Natural killer cell (primary cell): Measurements from ENCODE around the gene MON2. TPM values are rescaled to one million over a fixed set of nuclear protein-coding genes. Genes with fewer than 3 reads are reported as not detected.

Source experiments
- ATAC-seq, 3 donors: fragments of 150-1000 bp in 2 of 3; fragments of 200-7000 bp in 1 of 3; cut with Tn5 transposase; 1 replicate in 1 of 3; 2 replicates in 2 of 3; pipeline ENCODE4 v1.10.0; 2021; ENCODE audit warnings: mild to moderate bottlenecking in 2 of 3, moderate library complexity in 2 of 3
- DNase-seq, 2 donors: peaks; one replicate each; pipeline versions ENCODE4 v3.0.0 to v3.0.0-alpha.2; 2013 to 2021; ENCODE audit warnings: mixed read lengths in 1 of 2
- H3K27ac ChIP-seq: one replicate; pipeline ENCODE4 v1.5.1; 2013; ENCODE audit warnings: mild to moderate bottlenecking, low read length
- H3K27me3 ChIP-seq: one replicate; pipeline ENCODE4 v1.6.1; 2013; ENCODE audit warnings: low read length; ENCODE audit not compliant: control insufficient read depth, insufficient read depth
- H3K36me3 ChIP-seq: one replicate; pipeline ENCODE4 v1.6.1; 2013; ENCODE audit warnings: low read length; ENCODE audit not compliant: control insufficient read depth, insufficient read depth
- H3K4me1 ChIP-seq: one replicate; pipeline ENCODE4 v1.6.1; 2013; ENCODE audit warnings: low read length; ENCODE audit not compliant: control insufficient read depth, insufficient read depth
- H3K4me3 ChIP-seq: one replicate; pipeline ENCODE4 v1.5.1; 2013; ENCODE audit warnings: low read length
- H3K9me3 ChIP-seq: one replicate; pipeline ENCODE4 v1.6.1; 2013; ENCODE audit warnings: low read length; ENCODE audit not compliant: control insufficient read depth, insufficient read depth
- H3K27ac Mint-ChIP-seq, 2 donors: one replicate each; pipeline ENCODE4 v1.8.0; 2022; ENCODE audit warnings: mild to moderate bottlenecking in 2 of 2, mixed read lengths in 2 of 2, moderate library complexity in 1 of 2
- H3K27me3 Mint-ChIP-seq, 2 donors: one replicate each; pipeline ENCODE4 v1.8.0; 2022; ENCODE audit warnings: low read depth in 2 of 2, mixed read lengths in 2 of 2
- H3K36me3 Mint-ChIP-seq: one replicate; pipeline ENCODE4 v1.8.0; 2022; ENCODE audit warnings: mixed read lengths
- H3K4me1 Mint-ChIP-seq, 2 donors: one replicate each; pipeline ENCODE4 v1.8.0; 2022; ENCODE audit warnings: mixed read lengths in 2 of 2
- H3K4me3 Mint-ChIP-seq: one replicate; pipeline ENCODE4 v1.8.0; 2022; ENCODE audit warnings: mild to moderate bottlenecking, moderate library complexity, mixed read lengths
- H3K9me3 Mint-ChIP-seq, 2 donors: one replicate each; pipeline ENCODE4 v1.8.0; 2022; ENCODE audit warnings: mixed read lengths in 2 of 2
- WGBS: methylation state at CpG from one replicate; pipeline ENCODE4 v1.1.7; 2013; ENCODE audit warnings: missing lambda C conversion rate; ENCODE audit not compliant: insufficient coverage; 5-methylcytosine and 5-hydroxymethylcytosine counted together
- intact Hi-C: fragments of 100-400 bp; cut with micrococcal nuclease; formaldehyde crosslinking; loops from one replicate; pipeline ENCODE4 v1.14.2; 2022
- total RNA-seq, 4 donors: library from RNA; stranded (reverse); fragments of 120-200 nt in 1 of 4; gene quantifications; one replicate each; pipeline versions ENCODE4 v1.2.3 to v1.2.4, GENCODE V29; 2013 to 2022
- TF ChIP-seq, protein P1 (sequence below): fragments of 200-600 bp; IDR thresholded peaks from one replicate; pipeline ENCODE4 v1.8.0; 2022; ENCODE audit warnings: antibody characterized with exemption

The MON2 gene
- total RNA-seq, 3 donors from 2014 or later (not counting 1 experiment from before 2014, with no cell fraction given), result 80.0 to 100 (median 86.7) TPM

DNA sequence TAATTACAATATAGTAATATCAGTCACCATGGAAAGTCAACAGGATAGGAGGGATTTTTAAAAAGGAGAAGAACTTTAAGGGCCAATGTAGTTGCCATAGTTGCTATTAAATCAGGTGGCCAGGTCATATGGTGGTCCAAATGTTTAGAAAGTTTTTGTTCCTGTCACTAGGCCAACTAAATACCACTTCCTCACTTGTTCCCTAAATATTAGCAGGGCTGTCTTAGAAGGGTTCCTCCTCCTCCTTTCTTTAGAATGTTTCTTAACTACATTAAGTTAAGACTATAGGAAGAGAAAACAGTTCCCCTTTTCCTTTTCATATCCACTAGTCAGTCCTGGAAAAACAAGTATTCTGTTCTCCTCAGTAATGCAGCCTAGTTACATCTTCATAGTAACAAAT, 50.3 kb downstream of the MON2 start:
- no peak overlapping the region for H3K4me3 Mint-ChIP-seq

DNA sequence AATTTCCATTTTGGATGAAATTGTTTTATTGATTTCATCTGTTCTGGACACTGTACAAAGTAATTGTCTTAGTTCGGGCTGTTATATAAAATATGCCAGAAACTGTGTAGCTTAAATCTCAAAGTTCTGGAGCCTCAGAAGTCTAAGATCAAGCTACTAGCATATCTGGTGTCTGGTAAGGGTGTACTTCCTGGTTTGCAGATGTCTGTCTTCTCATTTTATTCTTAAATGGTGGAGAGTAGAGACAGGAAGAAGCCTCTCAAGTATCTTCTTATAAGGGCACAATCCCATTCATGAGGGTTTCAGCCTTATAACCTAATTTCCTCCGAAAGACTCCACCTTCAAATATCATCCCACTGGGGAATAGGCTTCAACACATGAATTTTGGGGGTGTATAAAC, 51.3 kb downstream of the MON2 start:
- Mint-ChIP-seq H3K27me3 (no peaks in the 10 kb centered on the region), H3K9me3 (no peaks in the 10 kb centered on the region), H3K4me3 (no peak overlapping the region), H3K4me1 (peaks cover 21 to 22% of the 10 kb centered on the region in 2 donors), H3K36me3 (peaks cover 8% of the 10 kb centered on the region), H3K27ac (peak overlapping the region; percentile 41 to 80)
- Histone ChIP-seq H3K9me3 (no peaks in the 10 kb centered on the region), H3K4me3 (no peak overlapping the region), H3K4me1 (no peaks in the 10 kb centered on the region), H3K27ac (no peak overlapping the region), H3K27me3 (no peaks in the 10 kb centered on the region), H3K36me3 (no peaks in the 10 kb centered on the region)
- ATAC-seq (peak in 1 of 3 donors; percentile 22), DNase-seq (peak in 1 of 2 donors; percentile 14)
- TF ChIP-seq, protein P1, sequence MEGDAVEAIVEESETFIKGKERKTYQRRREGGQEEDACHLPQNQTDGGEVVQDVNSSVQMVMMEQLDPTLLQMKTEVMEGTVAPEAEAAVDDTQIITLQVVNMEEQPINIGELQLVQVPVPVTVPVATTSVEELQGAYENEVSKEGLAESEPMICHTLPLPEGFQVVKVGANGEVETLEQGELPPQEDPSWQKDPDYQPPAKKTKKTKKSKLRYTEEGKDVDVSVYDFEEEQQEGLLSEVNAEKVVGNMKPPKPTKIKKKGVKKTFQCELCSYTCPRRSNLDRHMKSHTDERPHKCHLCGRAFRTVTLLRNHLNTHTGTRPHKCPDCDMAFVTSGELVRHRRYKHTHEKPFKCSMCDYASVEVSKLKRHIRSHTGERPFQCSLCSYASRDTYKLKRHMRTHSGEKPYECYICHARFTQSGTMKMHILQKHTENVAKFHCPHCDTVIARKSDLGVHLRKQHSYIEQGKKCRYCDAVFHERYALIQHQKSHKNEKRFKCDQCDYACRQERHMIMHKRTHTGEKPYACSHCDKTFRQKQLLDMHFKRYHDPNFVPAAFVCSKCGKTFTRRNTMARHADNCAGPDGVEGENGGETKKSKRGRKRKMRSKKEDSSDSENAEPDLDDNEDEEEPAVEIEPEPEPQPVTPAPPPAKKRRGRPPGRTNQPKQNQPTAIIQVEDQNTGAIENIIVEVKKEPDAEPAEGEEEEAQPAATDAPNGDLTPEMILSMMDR, result no peak
- 100% methylated on average over 1 of the region's 2 CpGs for WGBS
- intact Hi-C loops, result no loop called here

More for the DNA sequence above, 50.3 kb downstream of the MON2 start:
- TF ChIP-seq, protein P1, result no peak
- H3K27me3 Mint-ChIP-seq, result no peaks in the 10 kb centered on the region
- H3K4me1 Mint-ChIP-seq, result peaks cover 21 to 23% of the 10 kb centered on the region in 2 donors
- DNase-seq (no peak), ATAC-seq (no peak)
- H3K9me3 Mint-ChIP-seq, result no peaks in the 10 kb centered on the region
- Histone ChIP-seq H3K27ac (no peak overlapping the region), H3K36me3 (no peaks in the 10 kb centered on the region), H3K27me3 (no peaks in the 10 kb centered on the region), H3K4me3 (no peak overlapping the region), H3K9me3 (no peaks in the 10 kb centered on the region), H3K4me1 (no peaks in the 10 kb centered on the region)
- peak overlapping the region; percentile 41 to 80 for H3K27ac Mint-ChIP-seq
- H3K36me3 Mint-ChIP-seq, result peaks cover 8% of the 10 kb centered on the region
- intact Hi-C loops, result no loop called here

DNA sequence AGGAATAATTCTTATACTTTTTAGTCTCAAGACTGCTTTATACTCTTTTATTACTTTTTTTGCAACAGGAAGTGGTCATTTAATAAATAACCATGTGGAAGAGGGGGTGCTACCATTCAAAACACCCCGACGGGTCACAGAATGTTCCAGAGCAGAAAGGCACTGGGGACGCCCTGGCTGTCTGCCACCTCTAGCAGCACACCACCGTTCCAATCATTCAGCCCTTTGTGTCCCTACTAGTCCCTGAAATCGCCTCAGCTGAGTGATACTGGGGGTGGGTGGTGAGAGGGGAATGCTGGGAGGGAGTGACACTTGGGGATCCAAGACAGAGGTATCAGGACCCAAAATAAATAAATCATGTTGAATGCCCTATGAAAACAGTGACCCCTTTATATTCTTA, 52.4 kb downstream of the MON2 start:
- H3K4me1 Mint-ChIP-seq, result peaks cover 21 to 22% of the 10 kb centered on the region in 2 donors
- H3K4me3 Mint-ChIP-seq, result no peak overlapping the region
- H3K27ac Mint-ChIP-seq, result peak overlapping the region; percentile 41 to 80
- no peak for ATAC-seq
- H3K9me3 Mint-ChIP-seq, result no peaks in the 10 kb centered on the region
- no peaks in the 10 kb centered on the region for H3K4me1 ChIP-seq
- no peaks in the 10 kb centered on the region for H3K27me3 ChIP-seq
- no peak overlapping the region for H3K27ac ChIP-seq
- H3K36me3 ChIP-seq, result no peaks in the 10 kb centered on the region
- H3K36me3 Mint-ChIP-seq, result peaks cover 5% of the 10 kb centered on the region
- TF ChIP-seq, protein P1, result no peak
- no peak for DNase-seq
- no peak overlapping the region for H3K4me3 ChIP-seq
- H3K27me3 Mint-ChIP-seq, result no peaks in the 10 kb centered on the region
- 88% methylated on average over 5 of the region's 5 CpGs for WGBS
- no peaks in the 10 kb centered on the region for H3K9me3 ChIP-seq
- intact Hi-C loops, result no loop called here

DNA sequence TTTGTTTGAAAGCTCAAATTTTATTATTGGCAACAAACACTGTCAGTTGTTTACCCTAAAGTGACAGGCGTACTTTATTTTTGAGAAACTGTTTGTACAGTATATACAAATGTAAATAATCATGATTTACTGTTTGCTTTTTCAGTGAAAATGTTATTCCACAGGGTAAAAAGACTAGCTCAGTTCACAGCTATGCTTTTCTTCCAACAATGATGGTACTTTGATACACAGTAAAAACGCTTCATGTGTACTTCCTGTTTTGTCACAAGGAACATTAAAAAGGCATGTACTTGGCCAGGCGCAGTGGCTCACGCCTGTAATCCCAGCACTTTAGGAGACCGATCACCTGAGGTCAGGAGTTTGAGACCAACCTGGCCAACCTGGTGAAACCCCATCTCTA, 53.7 kb downstream of the MON2 start:
- Mint-ChIP-seq H3K27ac (no peak overlapping the region), H3K27me3 (no peaks in the 10 kb centered on the region), H3K36me3 (no peaks in the 10 kb centered on the region), H3K4me1 (peaks cover 25 to 26% of the 10 kb centered on the region in 2 donors), H3K4me3 (no peak overlapping the region), H3K9me3 (no peaks in the 10 kb centered on the region)
- Histone ChIP-seq H3K27ac (no peak overlapping the region), H3K27me3 (no peaks in the 10 kb centered on the region), H3K9me3 (no peaks in the 10 kb centered on the region), H3K4me1 (no peaks in the 10 kb centered on the region), H3K36me3 (peaks cover 6% of the 10 kb centered on the region), H3K4me3 (no peak overlapping the region)
- 98% methylated on average over 4 of the region's 5 CpGs for WGBS
- intact Hi-C loops, result no loop called here
- no peak for DNase-seq
- TF ChIP-seq, protein P1, result no peak
- no peak for ATAC-seq
